Left lung (tissue), 10 donors: ENCODE measurements around the gene MRPS16. TPM values are rescaled to one million over a fixed set of nuclear protein-coding genes. Genes with fewer than 3 reads are reported as not detected.

Experiments used
- ATAC-seq: fragments of 200-7000 bp; cut with Tn5 transposase; one replicate; pipeline ENCODE4 v1.9.1; 2020; ENCODE audit warnings: moderate library complexity
- DNase-seq, 4 donors: peaks; one replicate each; pipeline ENCODE4 v3.0.0-alpha.2; 2013 to 2020
- H3K27ac ChIP-seq, 2 donors: fragments of 200-600 bp; sonication (generic) in 1 of 2; one replicate each; pipeline versions ENCODE4 v1.5.0 to v1.8.0; 2020 to 2021
- H3K27me3 ChIP-seq, 2 donors: fragments of 200-600 bp; sonication (generic) in 1 of 2; one replicate each; pipeline versions ENCODE4 v1.5.0 to v1.8.0; 2020 to 2021
- H3K36me3 ChIP-seq, 2 donors: fragments of 200-600 bp; sonication (generic) in 1 of 2; one replicate each; pipeline versions ENCODE4 v1.5.0 to v1.8.0; 2020 to 2021
- H3K4me1 ChIP-seq, 2 donors: fragments of 200-600 bp; one replicate each; pipeline ENCODE4 v1.8.0; 2021
- H3K4me3 ChIP-seq, 2 donors: fragments of 200-600 bp; sonication (generic) in 1 of 2; one replicate each; pipeline versions ENCODE4 v1.5.0 to v1.8.0; 2020 to 2021; ENCODE audit warnings: mild to moderate bottlenecking in 1 of 2
- H3K9me3 ChIP-seq, 2 donors: fragments of 200-600 bp; sonication (generic) in 1 of 2; one replicate each; pipeline versions ENCODE4 v1.5.0 to v1.8.0; 2020 to 2021
- CTCF ChIP-seq, 2 donors: fragments of 200-600 bp; sonication (generic) in 1 of 2; IDR thresholded peaks; one replicate each; pipeline versions ENCODE4 v1.5.0 to v1.8.0; 2021; ENCODE audit warnings: antibody characterized with exemption in 2 of 2
- intact Hi-C, 2 donors: fragments of 100-400 bp; cut with DNase I; formaldehyde crosslinking; loops; one replicate each; pipeline versions ENCODE4 v1.11.2 to v1.14.2; 2022
- polyA plus RNA-seq, 6 donors: library from polyadenylated mRNA; unstranded; fragments of 120-200 nt; gene quantifications; one replicate each; pipeline ENCODE4 v1.2.1, GENCODE V29; 2013; ENCODE audit not compliant: insufficient read length in 6 of 6
- total RNA-seq, 2 donors: library from RNA; stranded (reverse); fragmentation: NEBNext Ultra II Directional; extraction: Animal tissue kit (Norgen Biotek cat#: 25700); gene quantifications; one replicate each; pipeline ENCODE4 v1.2.1, GENCODE V29; 2021
- donor health status: DM: no; HTN: yes; CAD: no.
- donor health status: DM: no; HTN: no; CAD: no.

Gene MRPS16
- total and polyA plus RNA-seq, 8 donors, result 57.2 to 83.6 (median 66.4) TPM

- Histone ChIP-seq H3K27me3 (no peaks in the 10 kb centered on the region), H3K36me3 (peaks cover 0 to 61% of the 10 kb centered on the region in 2 donors), H3K4me3 (peak overlapping the region; percentile 86 to 93), H3K27ac (peak overlapping the region; percentile 68 to 84), H3K4me1 (peaks cover 14 to 45% of the 10 kb centered on the region in 2 donors), H3K9me3 (no peaks in the 10 kb centered on the region)
- intact Hi-C loops, result no loop called here
- no peak for ATAC-seq
- DNase-seq, result no peak
- TF ChIP-seq CTCF (IDR thresholded peaks at IDR 0.05), result no peak
Observed at GRCh38 chr10:73246322-73246645, 6.2 kb downstream of the MRPS16 start.

GRCh38 chr10:73244866-73245477 lies 7.5 kb downstream of the MRPS16 start:
- ATAC-seq (no peak), DNase-seq (no peak)
- H3K27ac ChIP-seq, result no peak overlapping the region
- peak overlapping the region in 1 of 2 donors; percentile 93 for H3K4me3 ChIP-seq
- H3K4me1 ChIP-seq, result peaks cover 11 to 36% of the 10 kb centered on the region in 2 donors
- H3K27me3 ChIP-seq, result no peaks in the 10 kb centered on the region
- H3K36me3 ChIP-seq, result peaks cover 0 to 62% of the 10 kb centered on the region in 2 donors
- intact Hi-C loops, result no loop called here
- H3K9me3 ChIP-seq, result no peaks in the 10 kb centered on the region
- TF ChIP-seq CTCF (IDR thresholded peaks at IDR 0.05), result no peak

GRCh38 chr10:73239908-73240307 lies 12.5 kb downstream of the MRPS16 start:
- H3K36me3 ChIP-seq, result peaks cover 0 to 92% of the 10 kb centered on the region in 2 donors
- H3K27ac ChIP-seq, result no peak overlapping the region
- no peak for ATAC-seq
- no peaks in the 10 kb centered on the region for H3K9me3 ChIP-seq
- H3K27me3 ChIP-seq, result no peaks in the 10 kb centered on the region
- H3K4me3 ChIP-seq, result no peak overlapping the region
- DNase-seq, result no peak
- TF ChIP-seq CTCF (IDR thresholded peaks at IDR 0.05), result no peak
- intact Hi-C loops, result no loop called here
- peaks cover 0 to 12% of the 10 kb centered on the region in 2 donors for H3K4me1 ChIP-seq

- Histone ChIP-seq H3K4me3 (no peak overlapping the region), H3K9me3 (no peaks in the 10 kb centered on the region), H3K27ac (no peak overlapping the region), H3K4me1 (peaks cover 0 to 5% of the 10 kb centered on the region in 2 donors), H3K27me3 (no peaks in the 10 kb centered on the region), H3K36me3 (peaks cover 0 to 88% of the 10 kb centered on the region in 2 donors)
- intact Hi-C loops, result no loop called here
- DNase-seq (no peak), ATAC-seq (no peak)
- no peak for TF ChIP-seq CTCF (IDR thresholded peaks at IDR 0.05)
Observed at GRCh38 chr10:73238990-73239566, 13.4 kb downstream of the MRPS16 start.

GRCh38 chr10:73234695-73235094 lies 17.7 kb downstream of the MRPS16 start:
- intact Hi-C loops, result no loop called here
- Histone ChIP-seq H3K9me3 (no peaks in the 10 kb centered on the region), H3K4me3 (no peak overlapping the region), H3K27me3 (no peaks in the 10 kb centered on the region), H3K36me3 (peaks cover 0 to 73% of the 10 kb centered on the region in 2 donors), H3K4me1 (no peaks in the 10 kb centered on the region), H3K27ac (no peak overlapping the region)
- TF ChIP-seq CTCF (IDR thresholded peaks at IDR 0.05), result no peak
- no peak for DNase-seq
- no peak for ATAC-seq
